Measurements from ENCODE around the gene RNF214.
A peak's percentile ranks its signal among the peaks of the same experiment; 100 is the strongest.
"Not testable (repeated sequence)": the region's sequence is repeated elsewhere in the genome, so short reads cannot be mapped to it uniquely, and the experiment has no call there.

RNF214 gene

GRCh38 chr11:117204283-117205080, 28.0 kb upstream of the RNF214 start:
- TF ChIP-seq CTCF (IDR thresholded peaks at IDR 0.05; ENCODE audit: insufficient read depth, low read length, missing control alignments) = no peak
- ChIA-PET POLR2A (interaction anchor here (0.7 to 11.2 kb wide), 3 partner anchors 9 to 25 kb away, joined by 3 to 76 read pairs (median 5); partner anchors contain the start of gene SIDT2), CTCF (interaction anchor here (3.3 kb wide), 1 partner anchor 22 kb away, joined by 14 read pairs; no protein-coding TSS in a partner anchor)
- DNase-seq (ENCODE audit: low read depth, low spot score) = no peak
- H3K4me3 ChIP-seq (ENCODE audit: low read depth, low read length) = peak overlapping the region; percentile 1

- no peak overlapping the region; the same call in 1 of the 2 replicates for H3K4me3 ChIP-seq (ENCODE audit: low read depth, low read length)
- DNase-seq (ENCODE audit: low read depth, low spot score) = no peak
- POLR2A ChIA-PET = interaction anchor here (0.7 kb wide), 1 partner anchor 10 kb away, joined by 3 read pairs; no protein-coding TSS in a partner anchor
- no peak for TF ChIP-seq CTCF (IDR thresholded peaks at IDR 0.05; ENCODE audit: insufficient read depth, low read length, missing control alignments)
- CTCF ChIA-PET = interaction anchor here (3.3 kb wide), 1 partner anchor 22 kb away, joined by 14 read pairs; no protein-coding TSS in a partner anchor
Measured at GRCh38 chr11:117205211-117205818, 27.2 kb upstream of the RNF214 start.

- CTCF ChIA-PET = interaction anchor here (3.3 kb wide), 1 partner anchor 21 kb away, joined by 14 read pairs; no protein-coding TSS in a partner anchor
- POLR2A ChIA-PET; DNase-seq (ENCODE audit: low read depth, low spot score); H3K4me3 ChIP-seq (ENCODE audit: low read depth, low read length): not testable (repeated sequence)
Measured at GRCh38 chr11:117206111-117206510, 26.4 kb upstream of the RNF214 start.

GRCh38 chr11:117206859-117207258, 25.6 kb upstream of the RNF214 start:
- POLR2A ChIA-PET; DNase-seq (ENCODE audit: low read depth, low spot score); CTCF ChIA-PET; H3K4me3 ChIP-seq (ENCODE audit: low read depth, low read length): not testable (repeated sequence)

- H3K4me3 ChIP-seq (ENCODE audit: low read depth, low read length); DNase-seq (ENCODE audit: low read depth, low spot score); POLR2A ChIA-PET; CTCF ChIA-PET: not testable (repeated sequence)
Measured at GRCh38 chr11:117207481-117207880, 25.0 kb upstream of the RNF214 start.

GRCh38 chr11:117208710-117209109, 23.8 kb upstream of the RNF214 start:
- CTCF ChIA-PET; POLR2A ChIA-PET; H3K4me3 ChIP-seq (ENCODE audit: low read depth, low read length); DNase-seq (ENCODE audit: low read depth, low spot score): not testable (repeated sequence)
- TF ChIP-seq CTCF (IDR thresholded peaks at IDR 0.05; ENCODE audit: insufficient read depth, low read length, missing control alignments) = peak; percentile 40

- POLR2A ChIA-PET = interaction anchor here (1.4 to 2.7 kb wide), 3 partner anchors 8 to 66 kb away, joined by 4 to 20 read pairs (median 5); partner anchors contain the start of genes PAFAH1B2 and TAGLN
- CTCF ChIA-PET = interaction anchor here (15.2 kb wide), 1 partner anchor 20 kb away, joined by 191 read pairs; the partner anchor contains the start of genes PCSK7 and RNF214
- not testable (repeated sequence) for DNase-seq (ENCODE audit: low read depth, low spot score); H3K4me3 ChIP-seq (ENCODE audit: low read depth, low read length)
Measured at GRCh38 chr11:117209351-117210125, 22.9 kb upstream of the RNF214 start.

- no peak overlapping the region for H3K4me3 ChIP-seq (ENCODE audit: low read depth, low read length)
- CTCF ChIA-PET = interaction anchor here (1.4 to 15.2 kb wide), 2 partner anchors 11 to 19 kb away, joined by 3 to 191 read pairs; partner anchors contain the start of genes PCSK7 and RNF214
- TF ChIP-seq CTCF (IDR thresholded peaks at IDR 0.05; ENCODE audit: insufficient read depth, low read length, missing control alignments) = no peak
- POLR2A ChIA-PET = interaction anchor here (1.1 to 2.7 kb wide), 5 partner anchors 9 to 67 kb away, joined by 3 to 20 read pairs (median 5); partner anchors contain the start of genes PAFAH1B2 and TAGLN
- no peak for DNase-seq (ENCODE audit: low read depth, low spot score)
Measured at GRCh38 chr11:117210620-117211019, 21.9 kb upstream of the RNF214 start.
